NCI-H748 (cell line): ENCODE data around the gene ZSCAN12.
"Not testable (repeated sequence)": the region's sequence is repeated elsewhere in the genome, so short reads cannot be mapped to it uniquely, and the experiment has no call there.

Experiments
- DNase-seq: peaks from one replicate; lab custom pipeline; 2025; ENCODE audit not compliant: unreplicated experiment; lab: John Stamatoyannopoulos, UW

Gene ZSCAN12

DNA sequence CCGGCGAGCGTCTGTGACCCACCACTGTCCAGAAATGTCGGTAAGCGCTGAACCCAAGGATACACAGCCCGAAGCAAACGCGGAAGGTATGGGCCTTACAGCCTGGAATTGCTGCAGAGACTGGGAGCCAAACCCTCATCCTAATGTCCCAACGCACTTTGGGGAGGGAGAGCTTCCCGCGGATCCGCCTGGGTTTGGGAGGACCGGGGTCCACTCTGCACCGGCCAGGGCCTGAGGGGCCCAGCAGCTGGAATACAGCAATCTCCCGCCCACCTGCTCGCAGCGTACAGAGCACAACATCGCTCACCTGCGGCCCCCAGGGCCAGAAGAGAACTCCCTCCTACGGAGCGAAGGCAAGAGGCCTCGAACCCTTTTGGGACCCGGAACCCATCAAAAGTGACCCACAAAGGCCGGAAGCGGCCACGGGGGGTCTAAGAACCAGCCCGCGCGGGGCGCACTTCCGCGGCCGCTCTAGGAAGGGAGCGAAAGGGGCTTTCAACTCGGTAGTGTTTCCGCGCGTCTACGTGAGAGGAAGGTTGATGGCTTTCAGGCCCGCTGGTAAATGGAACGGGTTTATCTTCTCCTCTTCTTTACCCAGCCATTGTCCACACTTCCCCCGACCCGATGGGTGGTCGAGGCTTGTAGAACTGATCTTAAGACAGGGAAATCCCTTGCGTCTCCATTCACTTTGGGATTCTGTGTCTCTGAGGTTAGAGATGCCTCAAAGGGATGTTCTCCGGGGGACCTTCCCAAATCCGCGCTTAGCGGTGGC is at the start of gene ZSCAN12:
ZSCAN12 (minus strand) TSS at position 398 of the 772 bp plus-strand sequence. CDS start 1,342 bp downstream, outside the sequence.
- DNase-seq, result peak; percentile 97

DNA sequence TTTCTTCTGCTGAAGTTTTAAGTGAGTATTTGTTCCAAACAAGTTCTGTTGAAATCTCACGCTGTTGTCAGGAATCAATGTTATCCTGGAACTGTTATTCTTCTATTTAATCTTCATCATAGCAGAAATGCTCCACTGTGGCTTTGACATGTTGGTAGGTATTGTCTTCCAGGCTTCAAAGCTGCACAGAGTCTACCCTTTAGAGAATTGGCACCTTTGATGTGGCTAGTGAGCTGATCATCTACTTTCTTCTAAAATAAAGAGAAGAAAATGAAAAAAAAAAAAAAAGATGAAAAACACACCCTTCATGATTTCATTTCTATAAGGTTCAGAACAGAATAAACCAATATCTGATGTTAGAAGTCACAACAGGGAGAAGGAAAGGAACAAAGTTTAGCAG is 49.5 kb upstream of the ZSCAN12 start:
- no peak for DNase-seq

DNA sequence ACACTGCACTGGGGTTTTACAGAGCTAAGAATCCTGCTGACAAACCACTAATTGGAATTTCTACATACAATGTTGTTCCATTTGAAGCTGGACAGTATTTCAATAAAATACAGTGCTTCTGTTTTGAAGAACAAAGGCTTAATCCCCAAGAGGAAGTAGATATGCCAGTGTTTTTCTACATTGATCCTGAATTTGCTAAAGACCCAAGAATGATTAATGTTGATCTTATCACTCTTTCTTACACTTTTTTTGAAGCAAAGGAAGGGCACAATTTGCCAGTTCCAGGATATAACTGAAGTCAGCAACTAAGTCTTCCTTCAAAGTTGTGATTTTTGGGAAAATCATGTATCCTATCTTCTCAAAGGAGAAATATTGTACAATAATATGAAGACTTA is 48.0 kb upstream of the ZSCAN12 start:
- DNase-seq, result not testable (repeated sequence)

DNA sequence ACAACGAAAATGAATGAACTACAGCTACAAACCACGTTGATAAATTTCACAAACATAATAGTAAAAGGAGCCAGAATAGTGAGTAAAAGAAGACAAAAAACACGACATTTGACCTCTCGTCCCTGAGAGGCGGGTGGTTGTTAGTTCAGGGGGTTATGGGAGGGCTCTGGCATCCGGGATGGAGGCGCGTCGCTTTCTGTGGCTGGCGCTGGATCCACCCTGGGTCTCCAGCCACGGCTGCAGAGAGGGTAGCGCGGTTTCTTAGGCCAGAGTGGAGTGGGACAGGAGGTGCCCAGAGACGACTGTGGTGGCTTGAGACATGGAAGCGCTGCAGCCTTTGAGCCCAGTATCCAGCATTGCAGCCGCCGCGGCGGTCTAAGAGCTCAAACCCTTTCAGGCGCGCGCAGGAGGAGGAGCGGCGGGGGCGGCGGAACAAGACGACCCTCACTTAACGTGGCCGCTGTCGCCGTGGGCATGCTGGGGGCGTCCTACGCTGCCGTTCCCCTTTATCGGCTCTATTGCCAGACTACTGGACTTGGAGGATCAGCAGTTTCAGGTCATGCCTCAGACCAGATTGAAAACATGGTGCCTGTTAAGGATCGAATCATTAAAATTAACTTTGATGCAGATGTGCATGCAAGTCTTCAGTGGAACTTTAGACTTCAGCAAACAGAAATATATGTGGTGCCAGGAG is 47.4 kb upstream of the ZSCAN12 start:
- no peak for DNase-seq

DNA sequence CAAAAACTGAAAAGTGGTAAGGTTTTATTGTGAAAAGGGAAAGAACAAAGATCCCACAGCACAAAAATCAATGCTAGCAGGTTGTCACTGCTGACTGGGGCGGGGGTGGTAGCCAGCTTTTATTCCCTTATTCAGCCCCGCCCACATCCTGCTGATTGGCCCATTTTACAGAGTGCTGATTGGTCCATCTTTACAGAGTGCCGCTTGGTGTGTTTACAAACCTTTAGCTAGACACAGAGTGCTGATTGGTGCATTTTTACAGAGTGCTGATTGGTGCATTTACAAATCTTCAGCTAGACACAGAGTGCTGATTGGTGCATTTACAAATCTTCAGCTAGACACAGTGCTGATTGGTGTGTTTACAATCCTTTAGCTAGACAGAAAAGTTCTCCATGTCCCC is 45.2 kb upstream of the ZSCAN12 start:
- DNase-seq, result peak; percentile 8

DNA sequence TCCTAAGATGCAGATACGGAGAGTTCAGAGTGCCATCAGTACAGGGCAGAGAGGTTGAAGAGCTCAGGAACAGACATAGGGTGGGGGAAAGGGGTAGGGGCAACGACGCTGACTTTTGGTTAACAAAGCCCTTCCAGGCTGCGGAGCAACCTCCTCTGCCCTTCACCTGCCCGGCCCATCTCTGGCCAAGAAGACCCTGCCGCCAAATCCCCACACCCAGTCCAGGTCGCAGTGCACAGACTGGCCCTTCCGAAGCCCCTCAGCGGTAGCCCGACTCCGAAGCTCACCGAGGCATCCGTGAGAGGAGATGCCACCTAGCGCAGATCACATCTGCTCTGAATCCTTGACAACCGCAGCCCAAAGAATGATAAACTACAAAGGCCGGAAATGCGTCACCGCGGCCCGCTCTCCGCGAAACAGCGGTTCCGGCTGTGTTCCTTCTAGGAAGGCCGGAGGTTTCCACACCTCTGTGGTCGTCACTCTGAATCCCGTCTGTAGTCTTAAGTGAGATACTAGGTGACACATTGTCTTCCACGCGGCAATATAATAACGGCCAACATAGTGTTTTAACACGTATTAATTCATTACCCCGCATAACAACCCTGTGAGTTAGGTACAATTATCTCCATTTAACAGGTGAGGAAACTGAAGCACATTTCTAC is 43.7 kb upstream of the ZSCAN12 start, which contains the start of gene ZSCAN23:
ZSCAN23 (minus strand) TSS at position 380 of the 662 bp plus-strand sequence. CDS start 7,225 bp downstream, outside the sequence.
- peak; percentile 98 for DNase-seq

DNA sequence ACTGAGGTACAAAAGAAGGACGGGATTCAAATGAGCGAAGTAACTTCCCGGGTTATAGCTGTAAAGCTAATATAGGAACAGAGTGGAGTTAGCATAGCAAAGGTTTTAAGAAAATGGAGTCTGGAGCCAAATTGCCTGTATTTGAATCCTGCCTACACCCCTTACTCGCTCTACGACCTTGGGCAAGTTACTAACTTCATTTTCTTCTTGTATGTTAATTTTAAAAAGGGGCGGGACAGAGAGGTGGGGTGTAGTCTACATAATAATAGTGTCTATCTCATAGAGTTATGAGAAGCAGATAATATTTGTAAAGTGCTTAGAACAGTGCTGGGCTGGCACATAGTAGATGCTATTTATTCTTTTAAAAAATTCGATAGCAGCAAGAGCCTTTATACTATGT is 43.0 kb upstream of the ZSCAN12 start:
- DNase-seq, result peak; percentile 23

DNA sequence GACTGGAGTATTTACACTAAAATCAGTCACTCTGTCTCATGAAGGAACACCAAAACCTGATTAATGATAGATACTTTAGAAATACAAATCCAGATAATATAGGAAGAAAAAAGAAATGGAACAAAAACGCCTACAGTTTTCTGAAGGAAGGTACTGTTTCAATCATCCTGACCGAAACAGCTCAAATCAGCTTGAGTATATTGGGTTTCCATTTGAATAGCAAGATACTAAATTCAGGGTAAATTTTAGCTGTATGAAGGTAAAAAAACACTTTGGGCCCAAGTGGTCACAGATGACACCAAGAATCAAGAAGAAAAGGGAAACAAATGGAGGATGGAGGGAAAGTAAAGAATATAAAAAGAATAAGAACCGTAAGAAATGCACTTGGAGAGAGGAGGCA is 36.9 kb upstream of the ZSCAN12 start:
- DNase-seq, result no peak

DNA sequence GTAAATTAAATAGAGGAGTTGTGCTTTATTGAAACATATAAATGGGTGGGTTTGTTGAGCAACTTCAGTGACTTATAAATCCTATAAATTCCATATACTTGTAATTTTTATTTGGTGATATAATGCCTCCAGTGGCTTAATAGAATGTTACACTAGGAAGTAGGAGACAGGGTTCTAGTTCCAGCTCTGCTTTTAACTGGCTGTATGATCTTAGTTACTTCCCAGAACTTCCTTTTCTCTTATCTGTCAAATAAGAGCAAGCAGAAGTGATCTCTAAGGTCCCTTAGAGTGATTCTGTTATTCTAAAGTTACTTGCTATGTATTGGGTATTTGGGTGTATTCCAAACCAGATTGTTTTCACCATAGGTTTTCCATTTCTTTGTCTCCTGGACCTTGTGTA is 33.6 kb upstream of the ZSCAN12 start:
- no peak for DNase-seq

DNA sequence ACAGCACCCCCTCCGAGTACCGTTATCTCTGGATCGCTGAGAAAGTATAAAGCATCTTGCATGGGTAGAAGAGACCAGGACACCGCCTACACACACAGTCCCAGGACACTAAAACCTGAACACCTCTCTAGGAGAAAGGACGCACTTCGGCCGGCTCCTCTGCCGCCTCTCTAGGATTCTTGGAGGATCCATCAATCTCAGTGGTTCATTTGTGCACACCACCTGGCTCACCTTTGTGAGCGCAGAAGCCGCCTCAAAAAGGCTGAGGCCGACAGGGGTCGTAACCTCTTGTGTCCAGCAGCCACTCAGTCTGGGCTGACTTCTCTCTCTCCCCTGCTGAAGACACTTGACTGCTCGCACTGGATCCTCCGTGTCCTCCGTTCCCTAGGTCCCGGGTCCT is 30.2 kb upstream of the ZSCAN12 start:
- no peak for DNase-seq

DNA sequence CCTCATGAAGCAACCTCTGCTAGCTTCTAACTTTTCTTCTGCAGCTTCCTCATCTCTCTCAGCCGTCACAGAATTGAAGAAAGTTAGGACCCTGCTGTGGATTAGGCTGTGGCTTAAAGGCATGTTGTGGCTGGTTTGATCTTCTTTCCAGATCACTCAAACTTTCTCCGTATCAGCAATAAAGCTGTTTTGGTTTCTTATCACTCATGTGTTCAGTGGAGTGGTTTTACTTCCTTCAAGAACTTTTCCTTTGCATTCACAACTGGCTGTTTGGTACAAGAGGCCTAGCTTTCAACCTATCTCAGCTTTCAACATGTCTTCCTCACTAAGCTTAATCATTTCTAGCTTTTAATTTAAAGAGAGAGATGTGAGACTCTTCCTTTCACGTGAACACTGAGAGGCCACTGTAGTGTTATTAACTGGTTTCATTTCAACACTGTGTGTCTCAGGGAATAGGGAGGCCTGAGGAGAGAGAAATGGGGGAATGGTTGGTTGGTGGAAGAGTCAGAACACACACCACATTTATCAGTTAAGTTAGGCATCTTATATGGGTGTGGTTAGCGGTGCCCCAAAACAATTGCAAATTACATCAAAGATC is 26.5 kb upstream of the ZSCAN12 start:
- DNase-seq, result no peak

DNA sequence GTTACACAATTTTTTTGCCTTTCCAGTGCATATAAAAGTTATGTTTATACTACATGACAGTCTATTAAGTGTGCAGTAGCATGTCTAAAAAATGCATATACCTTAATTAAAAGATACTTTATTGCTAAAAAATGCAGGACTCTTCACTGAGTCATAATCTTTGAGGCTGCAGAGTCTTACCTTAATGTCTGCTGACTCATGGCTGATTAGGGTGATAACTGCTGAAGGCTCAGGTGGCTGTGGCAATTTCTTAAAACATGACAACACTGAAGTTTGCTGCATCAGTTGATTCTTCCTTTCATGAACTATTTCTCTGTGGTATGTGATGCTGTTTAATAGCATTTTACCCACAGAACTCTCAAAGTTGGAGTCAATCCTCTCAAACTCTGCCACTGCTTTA is 24.6 kb upstream of the ZSCAN12 start:
- DNase-seq, result no peak

DNA sequence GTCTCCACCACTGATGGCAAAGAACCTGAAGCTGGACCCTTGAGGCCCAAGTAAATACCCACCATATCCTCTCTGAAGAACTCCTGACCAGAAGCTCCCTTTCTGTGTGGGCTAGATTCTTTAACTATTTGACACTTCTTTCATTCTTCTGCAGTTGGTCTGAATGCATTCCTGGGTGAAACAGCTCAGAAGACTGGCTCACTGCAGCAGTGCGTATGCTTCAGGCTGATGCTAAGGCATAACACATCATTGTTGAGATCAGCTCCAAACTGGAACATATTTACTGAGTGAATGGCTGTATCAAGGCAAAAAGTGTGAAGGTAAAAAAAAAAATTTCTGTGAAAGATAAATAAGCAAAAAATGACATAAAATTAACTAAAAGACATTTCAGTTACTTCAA is 24.0 kb upstream of the ZSCAN12 start:
- DNase-seq, result no peak

DNA sequence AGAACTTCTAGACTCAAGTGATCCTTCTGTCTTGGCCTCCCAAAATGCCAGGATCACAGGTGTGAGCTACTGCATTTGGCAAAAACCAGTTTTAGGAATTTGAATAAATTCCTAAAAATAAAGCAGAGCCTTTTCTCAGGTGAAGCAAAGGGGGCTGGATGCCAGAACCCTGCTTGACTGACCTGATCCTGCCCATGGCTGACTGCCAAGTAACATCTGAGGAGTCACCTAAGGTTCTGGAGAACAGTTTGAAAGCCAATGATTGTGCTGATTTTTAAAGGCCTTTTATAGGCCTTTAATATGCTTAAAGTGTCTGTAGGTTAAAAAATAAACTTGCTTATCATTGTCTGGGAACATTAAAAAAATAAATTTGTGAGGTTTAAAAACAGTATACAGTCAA is 14.1 kb upstream of the ZSCAN12 start:
- no peak for DNase-seq

DNA sequence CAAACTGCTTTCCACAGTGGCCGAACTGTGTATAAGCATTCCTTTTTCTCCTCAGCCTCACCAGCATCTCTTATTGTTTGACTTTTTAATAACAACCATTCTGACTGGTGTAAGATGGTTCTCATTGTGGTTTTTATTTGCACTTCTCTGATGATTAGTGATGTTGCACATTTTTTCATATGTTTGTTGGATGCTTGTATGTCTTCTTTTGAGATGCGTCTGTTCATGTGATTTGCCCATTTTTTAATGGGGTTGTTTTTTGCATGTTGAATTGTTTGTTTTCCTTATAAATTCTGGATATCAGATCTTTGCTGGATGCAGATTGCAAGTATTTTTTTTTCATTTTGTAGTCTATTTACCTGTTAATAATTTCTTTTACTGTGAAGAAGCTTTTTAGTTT is 11.2 kb upstream of the ZSCAN12 start:
- no peak for DNase-seq

DNA sequence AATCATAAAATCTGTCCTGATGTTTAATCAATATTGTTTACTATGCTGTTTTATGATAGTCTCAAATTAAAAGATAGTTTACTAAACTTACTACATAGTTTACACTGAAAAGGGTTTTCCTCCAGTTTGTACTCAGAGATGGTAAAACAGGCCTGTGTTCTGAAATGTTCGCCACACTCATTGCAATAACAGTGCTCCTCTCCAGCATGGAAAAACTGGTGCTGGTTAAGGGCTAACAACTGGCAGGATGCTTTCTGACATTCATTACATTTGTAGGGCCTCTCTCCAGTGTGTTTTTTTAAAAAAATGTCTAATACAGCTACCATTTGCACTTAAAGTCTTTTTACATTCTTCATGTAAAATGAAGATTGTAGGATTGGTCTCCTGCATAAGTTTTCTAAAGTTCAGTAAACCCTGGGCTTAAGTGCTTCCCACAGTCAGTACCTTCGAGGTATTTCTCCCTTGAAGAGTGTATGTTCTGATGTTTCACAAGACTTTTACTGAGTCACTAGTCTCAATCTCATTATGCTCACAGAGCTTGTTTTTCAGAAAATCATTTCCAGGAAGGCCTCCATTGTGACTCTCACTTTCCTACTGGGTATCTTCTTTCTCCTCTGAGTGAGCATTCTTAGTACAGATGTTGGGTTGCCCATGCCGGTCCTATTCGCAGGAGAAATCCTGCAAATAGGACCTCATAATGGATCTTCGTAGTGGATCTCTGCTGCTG is 8.7 kb upstream of the ZSCAN12 start:
- DNase-seq, result no peak

DNA sequence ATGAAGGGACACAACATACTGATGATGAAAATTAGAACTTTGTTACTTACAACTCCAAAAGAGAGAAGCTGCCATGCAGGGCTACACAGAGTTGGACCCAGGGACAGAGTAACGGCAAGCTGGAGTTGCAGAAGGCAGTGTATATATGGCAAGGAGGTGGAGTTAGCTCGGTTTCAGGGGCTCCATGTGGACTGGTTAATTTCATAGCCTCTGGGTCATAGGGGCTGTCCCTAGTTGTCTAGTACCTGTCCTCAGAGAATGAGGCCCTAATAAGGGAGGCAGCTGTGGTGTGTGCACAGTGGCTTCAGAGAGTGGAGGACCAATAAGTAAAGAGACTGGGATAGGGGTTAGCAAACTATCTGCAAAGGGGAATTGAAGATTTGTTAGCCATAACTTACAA is 7.9 kb upstream of the ZSCAN12 start:
- no peak for DNase-seq

DNA sequence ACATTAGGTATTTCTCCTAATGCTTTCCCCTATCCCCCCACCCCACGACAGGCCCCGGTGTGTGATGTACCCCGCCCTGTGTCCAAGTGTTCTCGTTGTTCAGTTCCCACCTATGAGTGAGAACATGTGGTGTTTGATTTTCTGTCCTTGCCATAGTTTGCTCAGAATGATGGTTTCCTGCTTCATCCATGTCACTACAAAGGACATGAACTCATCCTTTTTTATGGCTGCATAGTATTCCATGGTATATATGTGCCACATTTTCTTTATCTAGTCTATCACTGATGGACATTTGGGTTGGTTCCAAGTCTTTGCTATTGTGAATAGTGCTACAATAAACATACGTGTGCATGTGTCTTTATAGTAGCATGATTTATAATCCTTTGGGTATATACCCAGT is 4.4 kb upstream of the ZSCAN12 start:
- not testable (repeated sequence) for DNase-seq

DNA sequence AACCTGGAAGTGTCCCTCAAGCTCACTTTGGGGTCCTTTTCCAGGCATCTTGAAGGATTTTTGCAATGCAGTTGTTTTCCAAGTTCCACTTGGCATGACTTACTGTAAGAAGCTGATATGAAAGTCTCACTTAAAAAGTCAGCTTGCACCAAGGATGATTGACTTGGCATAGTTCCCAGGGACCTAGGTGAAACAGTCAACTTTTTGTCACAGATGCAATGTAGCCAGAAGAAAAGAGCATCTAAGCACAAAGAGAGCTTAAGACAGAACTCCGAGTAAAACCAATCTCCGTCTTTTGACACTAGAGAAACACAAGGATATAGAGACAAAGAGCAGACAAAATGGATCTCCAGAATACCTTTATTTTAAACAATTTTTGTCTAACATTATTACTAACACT is 2.6 kb upstream of the ZSCAN12 start:
- DNase-seq, result no peak

DNA sequence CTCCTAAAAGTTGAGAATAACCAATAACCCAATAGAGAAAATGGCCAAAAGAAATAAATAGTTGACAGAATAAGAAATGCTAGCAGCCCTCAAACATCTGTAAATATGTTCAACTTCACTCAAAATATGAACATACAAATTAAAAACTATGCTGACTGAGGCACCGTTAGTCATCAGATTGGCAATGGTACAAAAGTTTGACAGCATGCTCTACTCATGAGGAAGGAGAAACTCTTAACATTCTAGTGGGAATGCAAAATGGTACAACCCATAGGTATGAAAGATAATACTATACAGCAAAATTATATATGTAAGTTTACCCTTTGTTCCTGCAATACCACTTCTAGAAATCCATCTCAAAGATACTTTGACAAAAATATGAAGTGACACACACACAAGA is 1.6 kb upstream of the ZSCAN12 start:
- DNase-seq, result no peak

DNA sequence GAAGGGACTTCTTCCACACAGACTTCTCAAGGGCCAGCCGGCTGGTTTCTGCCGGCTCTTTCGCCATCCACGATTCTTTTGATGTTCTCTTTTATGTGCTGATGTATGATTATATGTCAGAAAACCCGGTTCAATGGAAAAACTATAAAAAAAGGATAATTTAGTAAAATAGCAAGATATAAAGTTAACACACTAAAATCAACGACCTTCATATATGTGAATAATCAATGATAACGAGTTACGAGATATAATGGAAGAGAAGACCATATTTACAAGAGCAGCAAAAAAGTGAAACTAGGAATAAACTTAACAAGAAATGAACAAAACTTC is 540 bp upstream of the ZSCAN12 start:
- DNase-seq, result no peak
